GM10266 (cell line): ENCODE measurements around the gene C2orf49.
A peak's percentile ranks its signal among the peaks of the same experiment; 100 is the strongest.

Source experiments
- DNase-seq: peaks from one replicate; pipeline ENCODE4 v3.0.0; 2012; ENCODE audit errors: extremely low spot score
- CTCF ChIP-seq: IDR thresholded peaks from 2 replicates; pipeline ENCODE4 v1.5.1; 2012; ENCODE audit warnings: mild to moderate bottlenecking, low read depth; ENCODE audit not compliant: control insufficient read depth, insufficient read depth; ENCODE audit errors: missing control alignments

Gene C2orf49

GRCh38 chr2:105362862-105363591, 25.7 kb downstream of the C2orf49 start:
- no peak for TF ChIP-seq CTCF
- no peak for DNase-seq

GRCh38 chr2:105364436-105365139, 27.2 kb downstream of the C2orf49 start:
- no peak for DNase-seq
- no peak for TF ChIP-seq CTCF

GRCh38 chr2:105365206-105365605, 27.9 kb downstream of the C2orf49 start:
- no peak for DNase-seq
- TF ChIP-seq CTCF, result no peak

GRCh38 chr2:105368759-105369408, 31.5 kb downstream of the C2orf49 start:
- no peak for TF ChIP-seq CTCF
- no peak for DNase-seq

GRCh38 chr2:105369777-105370690, 32.7 kb downstream of the C2orf49 start:
- peak; percentile 70 for DNase-seq

GRCh38 chr2:105371156-105371555, 33.8 kb downstream of the C2orf49 start:
- no peak for DNase-seq
- no peak for TF ChIP-seq CTCF

More at GRCh38 chr2:105369777-105370690, 32.7 kb downstream of the C2orf49 start:
- TF ChIP-seq CTCF, result peak; percentile 96
